ENCODE data around the gene OR5P2.

The OR5P2 gene

GRCh38 chr11:7796842-7797241, at the start of gene OR5P2:
Gene OR5P2 (minus strand): TSS chr11:7796942. CDS start chr11:7796942, 0 bp downstream.
- TF ChIP-seq ZBTB7A (IDR thresholded peaks at IDR 0.05; ENCODE audit: low read depth) (no peak), TAF1 (IDR thresholded peaks at IDR 0.05; ENCODE audit: low read depth) (no peak)

- TF ChIP-seq FOXM1 (IDR thresholded peaks at IDR 0.05; ENCODE audit: borderline replicate concordance, low read depth) (no peak), NFIC (IDR thresholded peaks at IDR 0.05) (no peak), USF1 (IDR thresholded peaks at IDR 0.05) (no peak), TEAD4 (IDR thresholded peaks at IDR 0.05) (no peak), REST (IDR thresholded peaks at IDR 0.05; ENCODE audit: low read depth) (no peak), YY1 (IDR thresholded peaks at IDR 0.05; ENCODE audit: low read depth) (no peak), CREB1 (IDR thresholded peaks at IDR 0.05; ENCODE audit: low read depth) (no peak), EGR1 (IDR thresholded peaks at IDR 0.05) (no peak)
Measured at GRCh38 chr11:7846003-7846402, 49.3 kb upstream of the OR5P2 start.

GRCh38 chr11:7844986-7845385, 48.2 kb upstream of the OR5P2 start:
- TF ChIP-seq TAF1 (IDR thresholded peaks at IDR 0.05; ENCODE audit: low read depth): no peak
- no peak for TF ChIP-seq MAX (IDR thresholded peaks at IDR 0.05)
- no peak for TF ChIP-seq CREB1 (IDR thresholded peaks at IDR 0.05; ENCODE audit: low read depth)
- TF ChIP-seq NFIC (IDR thresholded peaks at IDR 0.05): no peak
- no peak for TF ChIP-seq EGR1 (IDR thresholded peaks at IDR 0.05)
- TF ChIP-seq REST (IDR thresholded peaks at IDR 0.05; ENCODE audit: low read depth): no peak
- TF ChIP-seq FOXM1 (IDR thresholded peaks at IDR 0.05; ENCODE audit: borderline replicate concordance, low read depth): no peak
- TF ChIP-seq YY1 (IDR thresholded peaks at IDR 0.05; ENCODE audit: low read depth): no peak

GRCh38 chr11:7844521-7844920, 47.8 kb upstream of the OR5P2 start:
- no peak for TF ChIP-seq TEAD4 (IDR thresholded peaks at IDR 0.05)
- no peak for TF ChIP-seq USF1 (IDR thresholded peaks at IDR 0.05)
- no peak for TF ChIP-seq NFIC (IDR thresholded peaks at IDR 0.05)
- TF ChIP-seq CEBPB (IDR thresholded peaks at IDR 0.05): no peak
- TF ChIP-seq REST (IDR thresholded peaks at IDR 0.05; ENCODE audit: low read depth): no peak
- TF ChIP-seq EP300 (IDR thresholded peaks at IDR 0.05; ENCODE audit: borderline replicate concordance): no peak
- no peak for TF ChIP-seq ZBTB7A (IDR thresholded peaks at IDR 0.05; ENCODE audit: low read depth)
- TF ChIP-seq TCF12 (IDR thresholded peaks at IDR 0.05; ENCODE audit: low read depth): no peak
- TF ChIP-seq CREB1 (IDR thresholded peaks at IDR 0.05; ENCODE audit: low read depth): no peak
- no peak for TF ChIP-seq FOXM1 (IDR thresholded peaks at IDR 0.05; ENCODE audit: borderline replicate concordance, low read depth)
- TF ChIP-seq MAX (IDR thresholded peaks at IDR 0.05): no peak
- no peak for TF ChIP-seq EGR1 (IDR thresholded peaks at IDR 0.05)
- no peak for TF ChIP-seq YY1 (IDR thresholded peaks at IDR 0.05; ENCODE audit: low read depth)
- no peak for TF ChIP-seq TAF1 (IDR thresholded peaks at IDR 0.05; ENCODE audit: low read depth)
- TF ChIP-seq RAD21 (IDR thresholded peaks at IDR 0.05; ENCODE audit: low read depth): no peak

- TF ChIP-seq TEAD4 (IDR thresholded peaks at IDR 0.05) (no peak), FOXM1 (IDR thresholded peaks at IDR 0.05; ENCODE audit: borderline replicate concordance, low read depth) (no peak), TCF12 (IDR thresholded peaks at IDR 0.05; ENCODE audit: low read depth) (no peak), EP300 (IDR thresholded peaks at IDR 0.05; ENCODE audit: borderline replicate concordance) (no peak), NFIC (IDR thresholded peaks at IDR 0.05) (no peak), CREB1 (IDR thresholded peaks at IDR 0.05; ENCODE audit: low read depth) (no peak), TAF1 (IDR thresholded peaks at IDR 0.05; ENCODE audit: low read depth) (no peak)
Measured at GRCh38 chr11:7840578-7840977, 43.8 kb upstream of the OR5P2 start.

Measured in Ishikawa (cell line).